Measurements from ENCODE around the gene PIGU.

Gene PIGU

DNA sequence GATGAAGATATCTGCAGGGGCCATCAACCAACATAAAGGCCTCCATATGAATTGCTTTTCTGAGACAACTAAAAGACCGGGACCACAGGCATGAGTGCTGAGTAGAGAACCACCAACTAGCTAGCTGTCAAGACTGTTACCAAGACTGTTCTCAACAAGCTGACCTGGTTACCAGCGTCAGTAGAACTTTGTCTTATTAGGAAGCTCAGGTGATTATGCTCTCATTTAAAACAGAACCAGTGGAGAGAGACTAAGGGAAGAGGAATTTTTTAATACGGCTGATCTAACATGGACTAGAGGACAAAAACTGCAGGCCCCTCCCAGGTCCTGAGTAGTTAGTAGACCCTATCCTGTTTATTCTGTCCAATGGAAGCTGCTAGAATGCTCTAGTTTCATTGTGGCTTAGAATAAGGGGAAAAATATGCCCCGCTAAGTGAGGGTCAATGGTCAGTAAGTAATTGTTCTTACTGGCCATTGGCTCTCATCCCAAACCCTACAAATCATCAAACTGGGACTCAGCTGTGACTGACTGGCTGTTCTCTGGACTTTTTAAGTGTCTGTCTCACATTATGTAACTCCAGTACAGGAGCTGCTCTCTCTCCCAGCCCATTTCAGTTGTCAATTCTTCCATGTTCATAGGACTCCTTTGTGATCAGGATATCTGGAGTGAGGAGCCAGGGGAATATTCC is 164.5 kb downstream of the PIGU start:
- DNase-seq (ENCODE audit: low spot score), result peak; percentile 79

DNA sequence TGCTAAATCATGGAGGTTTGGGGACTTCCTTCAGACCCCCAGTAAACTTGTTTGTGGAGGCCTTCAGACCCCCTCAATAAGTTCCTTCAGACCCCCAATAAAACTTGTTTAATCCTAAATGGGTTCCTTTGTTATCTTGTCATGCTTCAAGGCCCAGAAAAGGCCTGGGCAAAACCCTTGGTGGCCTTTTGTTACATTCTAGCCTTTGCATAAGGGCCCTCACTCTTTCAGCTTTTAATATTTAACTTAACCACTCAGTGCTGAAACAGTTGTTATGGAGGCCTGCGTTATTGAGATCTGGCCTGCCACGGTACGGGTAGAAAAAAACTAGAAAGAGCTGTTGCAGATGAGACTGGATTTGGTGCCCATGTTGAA is 165.0 kb downstream of the PIGU start:
- no peak for DNase-seq (ENCODE audit: low spot score)

DNA sequence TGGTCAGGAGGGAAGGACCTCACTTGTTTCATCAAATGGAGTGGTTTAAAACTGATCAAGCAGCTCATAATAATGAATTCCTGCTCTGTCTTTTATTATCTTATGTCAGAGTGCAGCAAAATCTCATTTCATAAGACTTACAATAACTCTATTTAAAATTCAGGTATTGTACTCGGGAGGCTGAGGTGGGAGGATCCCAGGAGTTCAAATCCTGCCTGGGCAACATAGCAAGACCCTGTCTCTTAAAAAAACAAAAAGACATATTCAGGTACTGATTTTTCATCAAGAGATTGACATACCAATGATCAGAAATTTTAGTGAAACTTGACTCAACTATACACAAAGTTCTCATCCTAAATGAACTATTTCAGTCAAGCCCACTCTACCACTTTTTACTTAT is 166.3 kb downstream of the PIGU start:
- DNase-seq (ENCODE audit: low spot score), result no peak

All from globus pallidus (tissue), 1 donor.